H1 (cell line): ENCODE results near the gene APC2. TPM values are rescaled to one million over a fixed set of nuclear protein-coding genes. Genes with fewer than 3 reads are reported as not detected.

Experiments
- CTCF ChIA-PET: fragments of 300-600 bp; sonication (Branson Sonifier 250); formaldehyde crosslinking; loops from one replicate; lab custom pipeline; 2021; ENCODE audit not compliant: partially characterized antibody; lab: Charles Lee
- POLR2A ChIA-PET: fragments of 300-600 bp; sonication (Branson Sonifier 250); formaldehyde crosslinking; loops from one replicate; lab custom pipeline; 2021; ENCODE audit warnings: inconsistent platforms; ENCODE audit not compliant: partially characterized antibody; lab: Charles Lee
- DNase-seq, 2 experiments: peaks; one replicate each; pipeline versions ENCODE4 v3.0.0 to v3.0.0-alpha.2; 2010 to 2022; ENCODE audit warnings: low spot score in 2 of 2, low read depth in 1 of 2, mixed read lengths in 1 of 2
- FAIRE-seq: peaks from 2 replicates; lab custom pipeline; 2011; peaks lifted over from hg19 to GRCh38; lab: Jason Lieb, UNC
- H2AFZ ChIP-seq: 2 replicates; pipeline ENCODE4 v1.8.1; 2012; ENCODE audit warnings: low read length, inconsistent platforms
- H2AK5ac ChIP-seq: 2 replicates; pipeline ENCODE4 v1.6.1; 2013; ENCODE audit warnings: low read depth, low read length
- H2BK120ac ChIP-seq: replicated peaks from 2 replicates; pipeline ENCODE3; 2013; ENCODE audit warnings: low read depth, low read length, inconsistent platforms
- H2BK12ac ChIP-seq: 2 replicates; pipeline ENCODE4 v1.6.1; 2013; ENCODE audit warnings: low read depth, low read length
- H2BK15ac ChIP-seq: 2 replicates; pipeline ENCODE4 v1.6.1; 2013; ENCODE audit warnings: low read length
- H2BK20ac ChIP-seq: 2 replicates; pipeline ENCODE4 v1.6.1; 2013; ENCODE audit warnings: low read length
- H2BK5ac ChIP-seq: 2 replicates; pipeline ENCODE4 v1.6.1; 2013; ENCODE audit warnings: low read depth, low read length
- H3K14ac ChIP-seq: 2 replicates; pipeline ENCODE4 v1.6.1; 2013; ENCODE audit warnings: inconsistent platforms; ENCODE audit not compliant: insufficient read length
- H3K18ac ChIP-seq: 2 replicates; pipeline ENCODE4 v1.6.1; 2013; ENCODE audit warnings: low read length; ENCODE audit errors: extremely low read depth
- H3K23ac ChIP-seq: 2 replicates; pipeline ENCODE4 v1.6.1; 2013; ENCODE audit warnings: inconsistent platforms; ENCODE audit not compliant: insufficient read length
- H3K23me2 ChIP-seq: 2 replicates; pipeline ENCODE4 v1.6.1; 2013; ENCODE audit warnings: low read depth, low read length
- H3K27ac ChIP-seq: 2 replicates; pipeline ENCODE4 v1.6.1; 2011; ENCODE audit warnings: low read depth, low read length, inconsistent platforms
- H3K27me3 ChIP-seq, 4 experiments: replicated peaks in 1 of 4; 1 replicate in 1 of 4; 2 replicates in 3 of 4; pipeline versions ENCODE4 v1.6.1 to v1.8.1; 2011 to 2013; ENCODE audit warnings: low read length in 3 of 4, mild to moderate bottlenecking in 3 of 4, inconsistent platforms in 2 of 4, mixed read lengths in 2 of 4, moderate library complexity in 1 of 4; ENCODE audit not compliant: control insufficient read depth in 3 of 4, insufficient read depth in 3 of 4; ENCODE audit errors: extremely low read depth in 1 of 4
- H3K36me3 ChIP-seq, 4 experiments: 2 replicates each; pipeline versions ENCODE4 v1.6.1 to v1.8.1; 2011 to 2013; ENCODE audit warnings: mild to moderate bottlenecking in 4 of 4, low read length in 3 of 4, moderate library complexity in 2 of 4, control low read depth in 1 of 4, inconsistent platforms in 1 of 4; ENCODE audit not compliant: insufficient read depth in 4 of 4, control insufficient read depth in 2 of 4
- H3K4ac ChIP-seq: replicated peaks from 2 replicates; pipeline ENCODE3; 2013; ENCODE audit warnings: low read length, low read depth, mixed read lengths, inconsistent platforms; ENCODE audit not compliant: insufficient read length
- H3K4me1 ChIP-seq, 4 experiments: replicated peaks in 1 of 4; 1 replicate in 1 of 4; 2 replicates in 3 of 4; pipeline versions ENCODE4 v1.6.1 to v1.8.1; 2011 to 2013; ENCODE audit warnings: low read length in 3 of 4, inconsistent platforms in 2 of 4, mixed read lengths in 1 of 4; ENCODE audit not compliant: insufficient read depth in 4 of 4, control insufficient read depth in 3 of 4
- H3K4me2 ChIP-seq, 2 experiments: 2 replicates each; pipeline versions ENCODE4 v1.6.1 to v1.8.1; 2011 to 2013; ENCODE audit warnings: low read depth in 2 of 2, low read length in 2 of 2, control low read depth in 1 of 2, inconsistent platforms in 1 of 2, mild to moderate bottlenecking in 1 of 2; ENCODE audit not compliant: insufficient read depth in 1 of 2
- H3K4me3 ChIP-seq, 4 experiments: fragments of 200-600, 300-600 bp in 1 of 4; sonication (generic), shearing (Covaris generic), sonication (Bioruptor Twin) in 1 of 4; 2 replicates each; pipeline versions ENCODE4 v1.5.1 to v1.8.1; 2011 to 2016; ENCODE audit warnings: low read length in 4 of 4, low read depth in 3 of 4, control low read depth in 2 of 4, inconsistent platforms in 2 of 4, mild to moderate bottlenecking in 2 of 4, mixed read lengths in 1 of 4, moderate library complexity in 1 of 4; ENCODE audit not compliant: insufficient read depth in 2 of 4; ENCODE audit errors: extremely low read depth in 1 of 4
- H3K56ac ChIP-seq: replicated peaks from 2 replicates; pipeline ENCODE3; 2013; ENCODE audit warnings: low read depth, mild to moderate bottlenecking, mixed read lengths, low read length, inconsistent platforms; ENCODE audit not compliant: insufficient read length
- H3K79me1 ChIP-seq: 2 replicates; pipeline ENCODE4 v1.6.1; 2013; ENCODE audit warnings: low read depth, low read length, control low read depth
- H3K79me2 ChIP-seq, 2 experiments: 2 replicates each; pipeline versions ENCODE4 v1.6.1 to v1.8.1; 2012 to 2013; ENCODE audit warnings: low read length in 2 of 2, mild to moderate bottlenecking in 2 of 2, inconsistent platforms in 1 of 2; ENCODE audit not compliant: insufficient read depth in 2 of 2, control insufficient read depth in 1 of 2
- H3K9ac ChIP-seq, 4 experiments: replicated peaks in 1 of 4; 1 replicate in 1 of 4; 2 replicates in 3 of 4; pipeline versions ENCODE4 v1.6.1 to v1.8.1; 2011 to 2013; ENCODE audit warnings: low read depth in 3 of 4, low read length in 3 of 4, control low read depth in 2 of 4, mild to moderate bottlenecking in 2 of 4, moderate library complexity in 2 of 4, inconsistent platforms in 1 of 4; ENCODE audit errors: extremely low read depth in 1 of 4
- H3K9me3 ChIP-seq, 2 experiments: 2 replicates each; pipeline versions ENCODE4 v1.6.1 to v1.8.1; 2012 to 2013; ENCODE audit warnings: mild to moderate bottlenecking in 2 of 2, moderate library complexity in 2 of 2, control low read depth in 1 of 2, inconsistent platforms in 1 of 2, low read depth in 1 of 2, low read length in 1 of 2, mixed read lengths in 1 of 2; ENCODE audit not compliant: insufficient read depth in 2 of 2
- H4K20me1 ChIP-seq, 2 experiments: replicated peaks in 1 of 2; 2 replicates each; pipeline versions ENCODE3 to v1.8.1; 2011 to 2013; ENCODE audit warnings: inconsistent platforms in 2 of 2, low read length in 2 of 2, mild to moderate bottlenecking in 1 of 2; ENCODE audit not compliant: insufficient read depth in 2 of 2, control insufficient read depth in 1 of 2
- H4K5ac ChIP-seq: 2 replicates; pipeline ENCODE4 v1.6.1; 2013; ENCODE audit warnings: low read length, low read depth, mixed read lengths, inconsistent platforms; ENCODE audit not compliant: insufficient read length
- H4K8ac ChIP-seq: 2 replicates; pipeline ENCODE4 v1.8.0; 2013; ENCODE audit warnings: mild to moderate bottlenecking, moderate library complexity, low read length, inconsistent platforms; ENCODE audit not compliant: insufficient read depth; ENCODE audit errors: extremely low read depth
- H4K91ac ChIP-seq: replicated peaks from 2 replicates; pipeline ENCODE3; 2013; ENCODE audit warnings: low read length, mixed read lengths, inconsistent platforms; ENCODE audit not compliant: insufficient read length
- CHD1 ChIP-seq: IDR thresholded peaks from 2 replicates; pipeline ENCODE4 v1.6.1; 2012; ENCODE audit warnings: low read depth, low read length, improper control_type of control experiment
- CHD2 ChIP-seq: IDR thresholded peaks from 2 replicates; pipeline ENCODE4 v1.6.1; 2012; ENCODE audit warnings: low read length, improper control_type of control experiment
- GABPA ChIP-seq: IDR thresholded peaks from 2 replicates; pipeline ENCODE4 v1.6.1; 2011; ENCODE audit warnings: mild to moderate bottlenecking, low read length, moderate library complexity, borderline replicate concordance; ENCODE audit not compliant: insufficient read depth
- GTF2F1 ChIP-seq: IDR thresholded peaks from 2 replicates; pipeline ENCODE4 v1.6.1; 2012; ENCODE audit warnings: low read depth, low read length, improper control_type of control experiment, borderline replicate concordance
- HDAC6 ChIP-seq: IDR thresholded peaks from one replicate; pipeline ENCODE4 v1.7.1; 2012; ENCODE audit warnings: low read depth, mild to moderate bottlenecking, inconsistent platforms, low read length, moderate library complexity
- POU5F1 ChIP-seq: IDR thresholded peaks from 2 replicates; pipeline ENCODE4 v1.6.1; 2011; ENCODE audit warnings: low read depth, mild to moderate bottlenecking, low read length, moderate library complexity
- SUZ12 ChIP-seq: fragments of 200-600 bp; sonication (generic); IDR thresholded peaks from 2 replicates; pipeline ENCODE4 v1.6.1; 2012; ENCODE audit warnings: mild to moderate bottlenecking, inconsistent platforms, low read length, moderate library complexity, mixed read lengths
- TAF1 ChIP-seq: IDR thresholded peaks from 2 replicates; pipeline ENCODE4 v1.6.1; 2011; ENCODE audit warnings: mild to moderate bottlenecking, low read depth, low read length
- TEAD4 ChIP-seq: IDR thresholded peaks from 2 replicates; pipeline ENCODE4 v1.6.1; 2012; ENCODE audit warnings: low read depth, low read length, inconsistent platforms, mixed read lengths
- USF2 ChIP-seq: IDR thresholded peaks from 2 replicates; pipeline ENCODE4 v1.6.1; 2011; ENCODE audit warnings: low read length, improper control_type of control experiment
- ZNF274 ChIP-seq: IDR thresholded peaks from 2 replicates; pipeline ENCODE4 v1.7.0; 2012; ENCODE audit warnings: low read length, borderline replicate concordance; ENCODE audit errors: extremely low read depth
- WGBS, 2 experiments: shearing (Covaris generic) in 1 of 2; methylation state at CpG; one replicate each; pipeline versions ENCODE4 v1.1.6 to v1.1.7; 2013 to 2015; ENCODE audit warnings: low lambda C conversion rate in 2 of 2, mixed read lengths in 2 of 2, inconsistent platforms in 1 of 2, low coverage in 1 of 2, missing lambda C conversion rate in 1 of 2; ENCODE audit not compliant: insufficient replicate concordance in 2 of 2, insufficient coverage in 1 of 2, insufficient read length in 1 of 2; ENCODE audit errors: extremely low coverage in 1 of 2, missing lambda C conversion rate in 1 of 2; 5-methylcytosine and 5-hydroxymethylcytosine counted together
- polyA plus RNA-seq, 7 experiments: library from polyadenylated mRNA; depleted of rRNA in 3 of 7; stranded (reverse) in 5 of 7; unstranded in 2 of 7; fragments of >200 nt in 5 of 7; fragments of 200-250 nt in 2 of 7; gene quantifications; 1 replicate in 5 of 7; 2 replicates in 1 of 7; 4 replicates in 1 of 7; pipeline versions ENCODE4 v1.2.1 to v1.2.3, GENCODE V29; 2011 to 2013; ENCODE audit warnings: missing spikeins in 2 of 7, mixed read lengths in 2 of 7
- total RNA-seq: library from RNA; stranded (reverse); fragmentation: NEBNext Ultra II Directional; extraction: Animal tissue kit (Norgen Biotek cat#: 25700); gene quantifications from 2 replicates; pipeline ENCODE4 v1.2.1, GENCODE V29; 2021

Gene APC2
- total and polyA plus RNA-seq, 2 of the 8 experiments (the other 6 are each of a cell fraction or from before 2014, with no cell fraction given), result 1.3 to 4.1 TPM

DNA sequence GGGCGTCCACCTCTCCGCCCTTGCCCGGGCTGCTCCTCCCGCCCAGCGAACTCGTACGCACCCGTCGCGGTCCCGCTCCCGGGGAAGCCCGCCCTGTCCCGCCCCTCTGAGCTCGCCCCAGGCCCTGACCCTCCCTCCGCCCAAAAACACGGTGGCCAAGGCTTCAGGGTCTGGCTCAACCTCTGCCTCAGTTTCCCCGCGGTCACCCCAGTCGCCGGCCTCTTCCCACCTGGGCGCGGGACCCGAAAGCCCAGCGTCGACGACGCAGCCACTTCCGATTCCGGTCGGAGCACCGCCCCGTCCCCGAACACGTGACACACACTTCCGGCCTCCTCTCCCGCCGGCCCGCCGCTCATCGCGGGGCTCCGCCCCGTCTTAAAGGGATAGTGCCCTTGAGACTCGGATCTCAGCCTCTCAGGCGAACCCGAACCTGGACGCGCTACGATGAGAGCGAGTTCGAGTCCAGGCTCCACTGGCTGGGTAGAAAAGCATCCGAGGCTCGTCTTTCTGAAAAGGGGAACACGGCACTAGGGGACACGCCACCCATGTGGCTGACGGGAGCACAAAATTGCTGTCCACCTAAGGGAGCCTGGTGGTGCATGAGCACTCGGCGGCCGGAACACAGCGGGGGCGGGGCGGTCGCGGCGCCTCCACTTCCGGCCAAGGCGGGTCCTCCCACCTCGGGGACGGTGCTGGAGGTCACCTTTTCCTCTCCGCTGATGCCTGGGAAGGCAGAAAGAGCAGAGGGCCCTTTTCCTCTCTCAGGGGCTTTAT, 29.2 kb downstream of the APC2 start, which contains the start of gene C19orf25:
C19orf25 (minus strand) TSS at position 282 of the 774 bp plus-strand sequence. CDS start 312 bp downstream, outside the sequence.
- Histone ChIP-seq H4K5ac (peak within 1 kb of the TSS; percentile 97), H2BK15ac (peak within 1 kb of the TSS; percentile 99; the same call in 1 of the 2 replicates), H4K8ac (peak within 1 kb of the TSS; percentile 85), H3K27me3 (no peaks in the 10 kb centered on the region), H2AFZ (peak within 1 kb of the TSS; percentile 93; the same call in 1 of the 2 replicates), H4K91ac (peak within 1 kb of the TSS; percentile 75), H3K4me3 (peak within 1 kb of the TSS; percentile 65 to 86 (median 76)), H2BK5ac (peak within 1 kb of the TSS; percentile 95), H2BK20ac (peak within 1 kb of the TSS; percentile 93; the same call in 1 of the 2 replicates), H3K14ac (no peak within 1 kb of the TSS), H3K23me2 (peaks cover 7% of the 10 kb centered on the region), H3K18ac (peak within 1 kb of the TSS; percentile 99), H3K79me2 (peaks cover 0 to 4% of the 10 kb centered on the region in 2 experiments; a peak in 1 of 4 replicates), H3K4ac (no peak within 1 kb of the TSS), H2BK12ac (peak within 1 kb of the TSS; percentile 92), H3K4me1 (no peaks in the 10 kb centered on the region; a peak in 3 of 7 replicates), H3K23ac (no peak within 1 kb of the TSS), H3K27ac (peak within 1 kb of the TSS; percentile 82; the same call in 1 of the 2 replicates), H3K36me3 (peaks cover 0 to 3% (median 1%) of the 10 kb centered on the region in 4 experiments; a peak in 1 of 8 replicates), H4K20me1 (peaks cover 8 to 18% of the 10 kb centered on the region in 2 experiments), H3K4me2 (peak within 1 kb of the TSS; percentile 49 to 92), H2BK120ac (no peak within 1 kb of the TSS), H3K9me3 (no peaks in the 10 kb centered on the region), H3K56ac (peak within 1 kb of the TSS; percentile 92), H2AK5ac (no peak within 1 kb of the TSS), H3K79me1 (peaks cover 2% of the 10 kb centered on the region; the same call in 1 of the 2 replicates), H3K9ac (peak within 1 kb of the TSS; percentile 55 to 81 (median 73))
- CTCF ChIA-PET, result no interaction called here
- 2% methylated on average over 49 of the region's 71 CpGs; no CpG with 5 or more reads in 1 of the 2 experiments for WGBS, 2 experiments
- DNase-seq, result peak; percentile 80 to 92
- no peak for FAIRE-seq
- POLR2A ChIA-PET, result interaction anchor here (1.3 kb wide), 1 partner anchor 210 kb away, joined by 4 read pairs; the partner anchor contains the start of gene CIRBP
- no peak for TF ChIP-seq POU5F1
- TF ChIP-seq TAF1, result no peak
- TF ChIP-seq SUZ12, result no peak
- TF ChIP-seq USF2, result peak; percentile 91
- no peak for TF ChIP-seq CHD1
- no peak for TF ChIP-seq GTF2F1
- peak; percentile 54; the same call in 1 of the 2 replicates for TF ChIP-seq CHD2
- TF ChIP-seq TEAD4, result no peak
- no peak for TF ChIP-seq HDAC6
- TF ChIP-seq ZNF274, result no peak
- peak; percentile 84; the same call in 1 of the 2 replicates for TF ChIP-seq GABPA
